ENCODE results near the gene SEC22C.

DNA sequence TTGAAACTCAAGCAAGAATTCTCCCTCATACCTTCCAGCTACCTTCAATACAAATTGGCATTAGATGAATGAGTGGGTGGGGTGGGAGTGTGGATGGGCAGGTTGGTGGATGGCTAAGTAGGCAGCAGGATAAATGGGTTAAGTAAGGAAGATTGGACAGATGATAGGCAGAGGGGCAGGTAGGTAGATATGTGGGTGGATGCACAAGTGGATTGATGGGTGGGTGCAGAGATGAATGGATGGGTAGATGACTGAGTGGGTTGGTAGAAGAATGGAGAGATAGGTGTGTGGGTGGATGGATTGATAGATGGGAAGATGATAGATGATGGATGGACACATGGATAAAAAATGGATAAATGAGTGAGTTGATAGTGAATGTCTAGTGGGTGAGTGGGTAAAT lies 51.7 kb downstream of the SEC22C start:
- TF ChIP-seq POLR2A (IDR thresholded peaks at IDR 0.05): no peak
- no peak for TF ChIP-seq CTCF (IDR thresholded peaks at IDR 0.05)
- TF ChIP-seq POLR2AphosphoS5 (IDR thresholded peaks at IDR 0.05): no peak
- TF ChIP-seq EP300 (IDR thresholded peaks at IDR 0.05): no peak
